Psoas muscle (tissue), 8 donors: ENCODE data around the gene RFLNA. TPM values are rescaled to one million over a fixed set of nuclear protein-coding genes. Genes with fewer than 3 reads are reported as not detected.

Experiments
- ATAC-seq, 4 donors: fragments of 200-7000 bp; cut with Tn5 transposase; one replicate each; pipeline ENCODE4 v1.9.1; 2020; ENCODE audit warnings: moderate library complexity in 3 of 4, mild to moderate bottlenecking in 2 of 4
- DNase-seq, 2 donors: peaks; one replicate each; pipeline ENCODE4 v3.0.0-alpha.2; 2020
- H3K27ac ChIP-seq: fragments of 200-600 bp; one replicate; pipeline ENCODE4 v1.8.0; 2022
- H3K27me3 ChIP-seq, 3 donors: fragments of 200-600 bp in 1 of 3; one replicate each; pipeline versions ENCODE4 v1.6.1 to v1.8.0; 2013 to 2022; ENCODE audit warnings: low read length in 2 of 3, mild to moderate bottlenecking in 2 of 3, moderate library complexity in 1 of 3; ENCODE audit not compliant: insufficient read depth in 3 of 3
- H3K36me3 ChIP-seq, 2 donors: fragments of 200-600 bp in 1 of 2; one replicate each; pipeline versions ENCODE4 v1.6.1 to v1.8.0; 2013 to 2022; ENCODE audit warnings: low read depth in 1 of 2, mild to moderate bottlenecking in 1 of 2, moderate library complexity in 1 of 2; ENCODE audit not compliant: insufficient read depth in 1 of 2
- H3K4me1 ChIP-seq: fragments of 200-600 bp; one replicate; pipeline ENCODE4 v1.8.0; 2022
- H3K4me3 ChIP-seq: fragments of 200-600 bp; one replicate; pipeline ENCODE4 v1.8.0; 2022; ENCODE audit warnings: mild to moderate bottlenecking
- H3K9me3 ChIP-seq: fragments of 200-600 bp; one replicate; pipeline ENCODE4 v1.8.0; 2022
- CTCF ChIP-seq: fragments of 200-600 bp; IDR thresholded peaks from one replicate; pipeline ENCODE4 v1.8.0; 2022; ENCODE audit warnings: antibody characterized with exemption
- WGBS, 3 donors: extraction: QIAGEN DNeasy Blood & Tissue Kit; methylation state at CpG; one replicate each; pipeline versions ENCODE4 v1.1.6 to v1.1.7; 2013; 5-methylcytosine and 5-hydroxymethylcytosine counted together
- intact Hi-C, 2 donors: fragments of 100-400 bp; cut with DNase I; formaldehyde crosslinking; loops; one replicate each; pipeline versions ENCODE4 v1.11.0 to v1.14.2; 2022
- polyA plus RNA-seq, 3 donors: library from polyadenylated mRNA; stranded (reverse); fragments of 200-250 nt; gene quantifications; one replicate each; pipeline ENCODE4 v1.2.3, GENCODE V29; 2013
- total RNA-seq, 4 donors: library from RNA; stranded (reverse); fragmentation: NEBNext Ultra II Directional in 2 of 4; extraction: Animal tissue kit (Norgen Biotek cat#: 25700) in 2 of 4; gene quantifications; one replicate each; pipeline versions ENCODE4 v1.2.1 to v1.2.4, GENCODE V29; 2021 to 2023
- donor health status: healthy with polysubstance abuse.
- donor health status: DM: no; HTN: no; CAD: no; lungs with moderate emphysema.
- donor health status: Bipolar disorder and iron deficiency.
- donor health status: healthy.
- donor health status: DM: yes; HTN: yes; CAD: no.
- donor health status: DM: no; HTN: no; CAD: no.
- donor health status: DM: no; HTN: no; CAD: no.
- donor health status: DM: yes; HTN: yes; CAD: no.

RFLNA gene
- total and polyA plus RNA-seq, 7 donors, result 0.38 to 7.8 (median 0.70) TPM

GRCh38 chr12:124332900-124333299 is 38.0 kb downstream of the RFLNA start:
- WGBS, 3 donors, result 80 to 83% (median 81%) methylated on average over 12 of the region's 12 CpGs
- TF ChIP-seq CTCF, result no peak
- no peaks in the 10 kb centered on the region for H3K9me3 ChIP-seq
- ATAC-seq (no peak), DNase-seq (no peak)
- no peak overlapping the region for H3K27ac ChIP-seq
- H3K4me3 ChIP-seq, result no peak overlapping the region
- intact Hi-C loops, result no loop called here
- no peaks in the 10 kb centered on the region for H3K27me3 ChIP-seq
- peaks cover 20 to 89% of the 10 kb centered on the region in 2 donors for H3K36me3 ChIP-seq
- peaks cover 7% of the 10 kb centered on the region for H3K4me1 ChIP-seq

GRCh38 chr12:124333724-124334123 is 38.8 kb downstream of the RFLNA start:
- DNase-seq, result no peak
- intact Hi-C loops, result no loop called here
- no peaks in the 10 kb centered on the region for H3K27me3 ChIP-seq
- no peaks in the 10 kb centered on the region for H3K9me3 ChIP-seq
- WGBS, 3 donors, result 82 to 87% (median 87%) methylated on average over 19 to 20 of the region's 20 CpGs
- H3K36me3 ChIP-seq, result peaks cover 20 to 87% of the 10 kb centered on the region in 2 donors
- peak in 2 of 4 donors; percentile 6 to 10 for ATAC-seq
- no peak for TF ChIP-seq CTCF
- H3K27ac ChIP-seq, result no peak overlapping the region
- no peak overlapping the region for H3K4me3 ChIP-seq
- H3K4me1 ChIP-seq, result no peaks in the 10 kb centered on the region

GRCh38 chr12:124334266-124334665 is 39.4 kb downstream of the RFLNA start:
- Histone ChIP-seq H3K27ac (no peak overlapping the region), H3K4me3 (no peak overlapping the region), H3K4me1 (no peaks in the 10 kb centered on the region), H3K9me3 (no peaks in the 10 kb centered on the region), H3K27me3 (no peaks in the 10 kb centered on the region), H3K36me3 (peaks cover 20 to 82% of the 10 kb centered on the region in 2 donors)
- DNase-seq (no peak), ATAC-seq (no peak)
- intact Hi-C loops, result no loop called here
- TF ChIP-seq CTCF, result no peak
- 83 to 91% (median 90%) methylated on average over 13 to 16 of the region's 16 CpGs for WGBS, 3 donors

GRCh38 chr12:124334976-124335375 is 40.1 kb downstream of the RFLNA start:
- H3K4me1 ChIP-seq, result no peaks in the 10 kb centered on the region
- 81 to 85% (median 85%) methylated on average over 12 to 14 of the region's 14 CpGs for WGBS, 3 donors
- H3K4me3 ChIP-seq, result no peak overlapping the region
- H3K36me3 ChIP-seq, result peaks cover 20 to 77% of the 10 kb centered on the region in 2 donors
- DNase-seq (no peak), ATAC-seq (peak in 1 of 4 donors; percentile 1)
- H3K9me3 ChIP-seq, result no peaks in the 10 kb centered on the region
- intact Hi-C loops, result no loop called here
- no peak overlapping the region for H3K27ac ChIP-seq
- H3K27me3 ChIP-seq, result no peaks in the 10 kb centered on the region
- no peak for TF ChIP-seq CTCF

GRCh38 chr12:124335426-124336183 is 40.7 kb downstream of the RFLNA start:
- TF ChIP-seq CTCF, result no peak
- intact Hi-C loops, result no loop called here
- no peaks in the 10 kb centered on the region for H3K4me1 ChIP-seq
- peaks cover 21 to 77% of the 10 kb centered on the region in 2 donors for H3K36me3 ChIP-seq
- no peak overlapping the region for H3K27ac ChIP-seq
- no peak for DNase-seq
- WGBS, 3 donors, result 84 to 85% (median 85%) methylated on average over 20 to 21 of the region's 21 CpGs
- no peaks in the 10 kb centered on the region for H3K27me3 ChIP-seq
- no peak overlapping the region for H3K4me3 ChIP-seq
- ATAC-seq, result peak in 2 of 4 donors; percentile 1 to 3
- H3K9me3 ChIP-seq, result no peaks in the 10 kb centered on the region
